Measurements from ENCODE around the gene CELF2. TPM values are rescaled to one million over a fixed set of nuclear protein-coding genes. Genes with fewer than 3 reads are reported as not detected.

Gene CELF2
- total RNA-seq, 1 experiment from 2014 or later, result 0.27 TPM

DNA sequence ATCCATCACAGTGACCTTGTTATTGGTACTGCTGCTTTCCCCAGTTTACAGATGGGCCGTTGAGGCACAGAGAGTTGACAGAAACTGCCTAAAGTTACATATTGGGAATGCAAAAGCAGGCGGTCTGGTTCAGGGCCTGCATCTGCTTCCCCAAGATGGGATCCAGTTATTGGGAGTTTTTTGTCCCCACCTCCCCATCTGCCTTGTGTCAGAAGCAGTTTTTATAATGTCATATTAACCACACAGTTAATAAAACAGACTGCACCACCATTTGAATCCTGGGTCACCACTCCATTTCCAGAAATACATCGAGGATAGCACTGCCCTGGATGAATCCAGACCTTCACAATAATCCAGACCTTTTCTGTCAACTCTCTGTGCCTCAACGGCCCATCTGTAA is 67.9 kb downstream of the CELF2 start:
- Mint-ChIP-seq H3K27me3 (ENCODE audit: insufficient read depth, unreplicated experiment) (peaks cover 14% of the 10 kb centered on the region), H3K9me3 (ENCODE audit: unreplicated experiment) (no peaks in the 10 kb centered on the region), H3K36me3 (ENCODE audit: insufficient read depth, unreplicated experiment) (no peaks in the 10 kb centered on the region), H3K4me1 (ENCODE audit: low read depth, unreplicated experiment) (no peaks in the 10 kb centered on the region), H3K4me3 (ENCODE audit: unreplicated experiment) (no peak overlapping the region), H3K27ac (ENCODE audit: unreplicated experiment) (no peak overlapping the region)
- ChIA-PET POLR2A (no interaction called here), CTCF (no interaction called here)
- H3K4me3 ChIP-seq (ENCODE audit: low read depth, low read length), result no peak overlapping the region
- DNase-seq, result no peak
- TF ChIP-seq, protein P1, sequence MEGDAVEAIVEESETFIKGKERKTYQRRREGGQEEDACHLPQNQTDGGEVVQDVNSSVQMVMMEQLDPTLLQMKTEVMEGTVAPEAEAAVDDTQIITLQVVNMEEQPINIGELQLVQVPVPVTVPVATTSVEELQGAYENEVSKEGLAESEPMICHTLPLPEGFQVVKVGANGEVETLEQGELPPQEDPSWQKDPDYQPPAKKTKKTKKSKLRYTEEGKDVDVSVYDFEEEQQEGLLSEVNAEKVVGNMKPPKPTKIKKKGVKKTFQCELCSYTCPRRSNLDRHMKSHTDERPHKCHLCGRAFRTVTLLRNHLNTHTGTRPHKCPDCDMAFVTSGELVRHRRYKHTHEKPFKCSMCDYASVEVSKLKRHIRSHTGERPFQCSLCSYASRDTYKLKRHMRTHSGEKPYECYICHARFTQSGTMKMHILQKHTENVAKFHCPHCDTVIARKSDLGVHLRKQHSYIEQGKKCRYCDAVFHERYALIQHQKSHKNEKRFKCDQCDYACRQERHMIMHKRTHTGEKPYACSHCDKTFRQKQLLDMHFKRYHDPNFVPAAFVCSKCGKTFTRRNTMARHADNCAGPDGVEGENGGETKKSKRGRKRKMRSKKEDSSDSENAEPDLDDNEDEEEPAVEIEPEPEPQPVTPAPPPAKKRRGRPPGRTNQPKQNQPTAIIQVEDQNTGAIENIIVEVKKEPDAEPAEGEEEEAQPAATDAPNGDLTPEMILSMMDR (IDR thresholded peaks at IDR 0.05; ENCODE audit: insufficient read depth in 1 of 2, low read depth in 1 of 2, low read length in 1 of 2, severe bottlenecking in 1 of 2, unreplicated experiment in 1 of 2), result no peak
- H3K27me3 ChIP-seq (replicated peaks; ENCODE audit: control insufficient read depth, insufficient read depth, low read length), result no peaks in the 10 kb centered on the region
- H3K36me3 ChIP-seq (ENCODE audit: control insufficient read depth, insufficient read depth, low read length), result no peaks in the 10 kb centered on the region
- no peaks in the 10 kb centered on the region for H3K9me3 ChIP-seq
- BruUV-seq (replicated peaks), result no TSS peak
- intact Hi-C loops (cut with micrococcal nuclease; ENCODE audit: unreplicated experiment), result no loop called here
- H3K4me1 ChIP-seq, result no peaks in the 10 kb centered on the region

DNA sequence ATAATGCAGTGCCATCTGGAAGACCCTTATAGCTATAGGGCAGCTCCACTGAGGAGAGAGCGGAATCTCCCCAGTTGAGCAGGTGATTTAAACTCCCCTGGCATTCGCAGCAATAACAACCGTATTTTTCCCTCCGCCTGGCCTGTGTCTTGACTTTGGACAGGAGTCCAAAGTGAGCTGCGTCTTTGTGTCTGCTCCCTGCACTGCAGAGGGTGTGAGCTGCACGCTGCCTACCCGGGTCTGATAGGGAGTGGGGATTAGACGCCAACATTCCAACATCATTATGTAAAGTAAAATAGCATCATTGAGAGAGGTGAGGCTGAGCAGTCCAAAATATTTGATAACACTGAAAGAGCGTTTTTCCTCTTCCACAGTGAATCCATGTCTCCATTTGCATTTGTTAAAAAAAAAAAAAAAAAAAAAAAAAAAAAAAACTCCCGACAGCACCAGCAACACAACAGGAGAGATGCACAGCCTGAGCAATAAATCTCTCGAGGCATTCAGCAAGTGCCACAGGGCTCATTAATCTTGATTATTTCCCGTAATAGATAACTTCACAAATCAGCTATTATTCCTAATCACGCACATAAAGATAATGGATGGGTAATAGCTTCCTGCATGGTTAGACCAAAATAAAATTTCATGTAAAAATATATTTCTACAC is 68.6 kb downstream of the CELF2 start:
- ChIA-PET POLR2A (no interaction called here), CTCF (no interaction called here)
- H3K9me3 ChIP-seq, result no peaks in the 10 kb centered on the region
- intact Hi-C loops (cut with micrococcal nuclease; ENCODE audit: unreplicated experiment), result no loop called here
- no peaks in the 10 kb centered on the region for H3K9me3 Mint-ChIP-seq (ENCODE audit: unreplicated experiment)
- no peaks in the 10 kb centered on the region for H3K27me3 ChIP-seq (replicated peaks; ENCODE audit: control insufficient read depth, insufficient read depth, low read length)
- no peak overlapping the region for H3K27ac Mint-ChIP-seq (ENCODE audit: unreplicated experiment)
- no peaks in the 10 kb centered on the region for H3K36me3 ChIP-seq (ENCODE audit: control insufficient read depth, insufficient read depth, low read length)
- H3K4me1 ChIP-seq, result no peaks in the 10 kb centered on the region
- no peaks in the 10 kb centered on the region for H3K4me1 Mint-ChIP-seq (ENCODE audit: low read depth, unreplicated experiment)
- TF ChIP-seq, protein P1 (IDR thresholded peaks at IDR 0.05; ENCODE audit: insufficient read depth in 1 of 2, low read depth in 1 of 2, low read length in 1 of 2, severe bottlenecking in 1 of 2, unreplicated experiment in 1 of 2), result no peak
- peaks cover 14% of the 10 kb centered on the region for H3K27me3 Mint-ChIP-seq (ENCODE audit: insufficient read depth, unreplicated experiment)
- H3K4me3 Mint-ChIP-seq (ENCODE audit: unreplicated experiment), result no peak overlapping the region
- no peak overlapping the region for H3K4me3 ChIP-seq (ENCODE audit: low read depth, low read length)
- BruUV-seq (replicated peaks), result no TSS peak
- DNase-seq, result no peak
- no peaks in the 10 kb centered on the region for H3K36me3 Mint-ChIP-seq (ENCODE audit: insufficient read depth, unreplicated experiment)

DNA sequence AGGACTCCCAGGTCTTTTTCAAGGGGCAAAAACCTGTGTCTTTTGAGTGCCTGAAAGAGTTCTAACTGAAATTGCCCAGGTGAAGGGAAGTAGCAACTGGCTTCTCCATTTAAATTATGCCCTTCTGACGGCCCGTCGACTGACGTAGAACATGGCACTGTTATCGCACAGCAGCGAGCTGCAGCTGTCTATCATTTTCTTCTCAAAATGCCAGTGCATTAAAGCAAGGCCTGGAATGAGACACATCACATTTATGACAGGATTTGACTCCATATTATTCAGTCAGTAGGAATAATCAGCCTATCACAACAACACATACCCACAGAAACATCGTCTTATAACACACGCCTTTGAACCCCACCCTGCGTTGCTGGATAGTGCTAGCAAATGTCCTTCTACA is 69.7 kb downstream of the CELF2 start:
- H3K27me3 ChIP-seq (replicated peaks; ENCODE audit: control insufficient read depth, insufficient read depth, low read length), result no peaks in the 10 kb centered on the region
- Mint-ChIP-seq H3K4me3 (ENCODE audit: unreplicated experiment) (no peak overlapping the region), H3K27me3 (ENCODE audit: insufficient read depth, unreplicated experiment) (peaks cover 9% of the 10 kb centered on the region), H3K27ac (ENCODE audit: unreplicated experiment) (no peak overlapping the region), H3K9me3 (ENCODE audit: unreplicated experiment) (no peaks in the 10 kb centered on the region), H3K36me3 (ENCODE audit: insufficient read depth, unreplicated experiment) (no peaks in the 10 kb centered on the region), H3K4me1 (ENCODE audit: low read depth, unreplicated experiment) (no peaks in the 10 kb centered on the region)
- no peaks in the 10 kb centered on the region for H3K4me1 ChIP-seq
- no peaks in the 10 kb centered on the region for H3K9me3 ChIP-seq
- intact Hi-C loops (cut with micrococcal nuclease; ENCODE audit: unreplicated experiment), result no loop called here
- CTCF ChIA-PET, result no interaction called here
- TF ChIP-seq, protein P1 (IDR thresholded peaks at IDR 0.05; ENCODE audit: insufficient read depth in 1 of 2, low read depth in 1 of 2, low read length in 1 of 2, severe bottlenecking in 1 of 2, unreplicated experiment in 1 of 2), result no peak
- POLR2A ChIA-PET, result no interaction called here
- BruUV-seq (replicated peaks), result no TSS peak
- H3K4me3 ChIP-seq (ENCODE audit: low read depth, low read length), result no peak overlapping the region
- no peak for DNase-seq
- H3K36me3 ChIP-seq (ENCODE audit: control insufficient read depth, insufficient read depth, low read length), result no peaks in the 10 kb centered on the region
